CD4-positive, alpha-beta T cell (primary cell): ENCODE data around the gene MSANTD1. TPM values are rescaled to one million over a fixed set of nuclear protein-coding genes. Genes with fewer than 3 reads are reported as not detected.

ENCODE experiments used
- ATAC-seq: fragments of 200-7000 bp; cut with Tn5 transposase; one replicate; pipeline ENCODE4 v1.10.0; 2022; ENCODE audit warnings: mild to moderate bottlenecking; ENCODE audit not compliant: poor library complexity
- CTCF ChIA-PET: fragments of 350-600 bp; sonication (Branson Sonifier 250); formaldehyde crosslinking; loops from one replicate; lab custom pipeline; 2021; ENCODE audit warnings: antibody characterized with exemption, inconsistent platforms; lab: Charles Lee
- POLR2A ChIA-PET: fragments of 350-600 bp; sonication (Branson Sonifier 250); formaldehyde crosslinking; loops from one replicate; lab custom pipeline; 2021; ENCODE audit warnings: antibody characterized with exemption, inconsistent platforms; lab: Charles Lee
- DNase-seq, 14 experiments: peaks; one replicate each; pipeline ENCODE4 v3.0.0-alpha.2; 2013 to 2020; ENCODE audit warnings: mixed read lengths in 2 of 14
- H3K27ac ChIP-seq, 2 donors: one replicate each; pipeline versions ENCODE4 v1.5.1 to v1.7.0; 2013; ENCODE audit warnings: low read length in 2 of 2, low read depth in 1 of 2, mild to moderate bottlenecking in 1 of 2
- H3K27me3 ChIP-seq, 2 experiments: 1 replicate in 1 of 2; 2 replicates in 1 of 2; pipeline versions ENCODE4 v1.6.1 to v1.7.0; 2013; ENCODE audit warnings: low read length in 2 of 2, control low read depth in 1 of 2, mild to moderate bottlenecking in 1 of 2, moderate library complexity in 1 of 2; ENCODE audit not compliant: insufficient read depth in 2 of 2, control insufficient read depth in 1 of 2
- H3K36me3 ChIP-seq: one replicate; pipeline ENCODE4 v1.6.1; 2013; ENCODE audit warnings: low read length, control low read depth; ENCODE audit not compliant: insufficient read depth
- H3K4me1 ChIP-seq: one replicate; pipeline ENCODE4 v1.6.1; 2013; ENCODE audit warnings: low read length, control low read depth; ENCODE audit not compliant: insufficient read depth
- H3K4me3 ChIP-seq: one replicate; pipeline ENCODE4 v1.5.1; 2013; ENCODE audit warnings: mild to moderate bottlenecking, low read length, moderate library complexity
- H3K9me3 ChIP-seq, 2 experiments: 1 replicate in 1 of 2; 2 replicates in 1 of 2; pipeline versions ENCODE4 v1.6.1 to v1.7.0; 2013; ENCODE audit warnings: low read length in 2 of 2, mild to moderate bottlenecking in 2 of 2, control low read depth in 1 of 2, moderate library complexity in 1 of 2; ENCODE audit not compliant: control insufficient read depth in 1 of 2, insufficient read depth in 1 of 2
- H3K27ac Mint-ChIP-seq: one replicate; pipeline ENCODE4 v1.8.0; 2020; ENCODE audit warnings: mixed read lengths
- H3K27me3 Mint-ChIP-seq: one replicate; pipeline ENCODE4 v1.8.0; 2021; ENCODE audit warnings: mixed read lengths
- H3K36me3 Mint-ChIP-seq: one replicate; pipeline ENCODE4 v1.8.0; 2021; ENCODE audit warnings: low read depth, mixed read lengths
- H3K4me1 Mint-ChIP-seq: one replicate; pipeline ENCODE4 v1.8.0; 2021; ENCODE audit warnings: low read depth, mixed read lengths
- H3K4me3 Mint-ChIP-seq: one replicate; pipeline ENCODE4 v1.8.0; 2020; ENCODE audit warnings: mild to moderate bottlenecking, mixed read lengths
- H3K9me3 Mint-ChIP-seq: one replicate; pipeline ENCODE4 v1.8.0; 2020; ENCODE audit warnings: mixed read lengths
- CTCF ChIP-seq: fragments of 200-600 bp; IDR thresholded peaks from one replicate; pipeline ENCODE4 v1.8.0; 2022; ENCODE audit warnings: antibody characterized with exemption, mild to moderate bottlenecking
- intact Hi-C, 2 experiments: fragments of 100-400 bp; cut with DNase I in 1 of 2; cut with micrococcal nuclease in 1 of 2; formaldehyde crosslinking; loops; one replicate each; pipeline versions ENCODE4 v1.15.1 to v1.9.0; 2023 to 2025; cut with DNase I, micrococcal nuclease
- total RNA-seq, 174 experiments: library from RNA in 2 of 174; stranded (reverse) in 2 of 174; gene quantifications; one replicate each; pipeline ENCODE4 v1.2.3 and lab custom pipeline; 2021 to 2026

The MSANTD1 gene
- total RNA-seq, 2 experiments from 2014 or later = 0.67 to 0.74 TPM

GRCh38 chr4:3244747-3245146 lies 4.2 kb upstream of the MSANTD1 start:
- H3K27me3 ChIP-seq = no peaks in the 10 kb centered on the region
- CTCF ChIA-PET = no interaction called here
- peaks cover 9% of the 10 kb centered on the region for H3K4me1 ChIP-seq
- Mint-ChIP-seq H3K9me3 (no peaks in the 10 kb centered on the region), H3K4me1 (peaks cover 18% of the 10 kb centered on the region), H3K27ac (no peak overlapping the region), H3K36me3 (peaks cover 16% of the 10 kb centered on the region), H3K27me3 (no peaks in the 10 kb centered on the region), H3K4me3 (no peak overlapping the region)
- no peak for TF ChIP-seq CTCF
- DNase-seq (no peak), ATAC-seq (no peak)
- no peaks in the 10 kb centered on the region for H3K9me3 ChIP-seq
- H3K27ac ChIP-seq = no peak overlapping the region
- H3K4me3 ChIP-seq = no peak overlapping the region
- POLR2A ChIA-PET = no interaction called here
- peaks cover 9% of the 10 kb centered on the region for H3K36me3 ChIP-seq
- intact Hi-C loops = no loop called here

GRCh38 chr4:3245676-3246075 lies 3.3 kb upstream of the MSANTD1 start:
- POLR2A ChIA-PET = no interaction called here
- Histone ChIP-seq H3K27me3 (no peaks in the 10 kb centered on the region), H3K27ac (no peak overlapping the region), H3K4me3 (no peak overlapping the region), H3K36me3 (peaks cover 2% of the 10 kb centered on the region), H3K9me3 (no peaks in the 10 kb centered on the region), H3K4me1 (peaks cover 9% of the 10 kb centered on the region)
- no peak for TF ChIP-seq CTCF
- DNase-seq (no peak), ATAC-seq (no peak)
- Mint-ChIP-seq H3K9me3 (no peaks in the 10 kb centered on the region), H3K27me3 (no peaks in the 10 kb centered on the region), H3K4me1 (peaks cover 18% of the 10 kb centered on the region), H3K27ac (no peak overlapping the region), H3K4me3 (no peak overlapping the region), H3K36me3 (peaks cover 11% of the 10 kb centered on the region)
- CTCF ChIA-PET = no interaction called here
- intact Hi-C loops = no loop called here

- Mint-ChIP-seq H3K27me3 (no peaks in the 10 kb centered on the region), H3K4me3 (no peak overlapping the region), H3K4me1 (peaks cover 18% of the 10 kb centered on the region), H3K9me3 (no peaks in the 10 kb centered on the region), H3K27ac (no peak overlapping the region), H3K36me3 (peaks cover 5% of the 10 kb centered on the region)
- Histone ChIP-seq H3K9me3 (no peaks in the 10 kb centered on the region), H3K4me1 (peaks cover 9% of the 10 kb centered on the region), H3K27me3 (no peaks in the 10 kb centered on the region), H3K36me3 (no peaks in the 10 kb centered on the region), H3K4me3 (no peak overlapping the region), H3K27ac (no peak overlapping the region)
- ChIA-PET CTCF (interaction anchor here (0.6 kb wide), 1 partner anchor 620 kb away, joined by 3 read pairs; no protein-coding TSS in a partner anchor), POLR2A (no interaction called here)
- DNase-seq (no peak), ATAC-seq (no peak)
- TF ChIP-seq CTCF = no peak
- intact Hi-C loops = no loop called here
Measured at GRCh38 chr4:3246458-3247398, 2.2 kb upstream of the MSANTD1 start.
